HepG2 (cell line): ENCODE results near the gene PTPN13. TPM values are rescaled to one million over a fixed set of nuclear protein-coding genes. Genes with fewer than 3 reads are reported as not detected.

Experiments used
- BATF2 ChIP-seq: sonication (generic); formaldehyde crosslinking; IDR thresholded peaks from 2 replicates; pipeline ENCODE4 v1.8.0; 2022; ENCODE audit warnings: mild to moderate bottlenecking, missing genetic modification reagents, moderate library complexity
- CCAR2 ChIP-seq: fragments of 200-400 bp; formaldehyde crosslinking; optimal IDR thresholded peaks from 2 replicates; pipeline ENCODE3; 2018; ENCODE audit warnings: low read depth, mild to moderate bottlenecking, low read length, moderate library complexity
- CENPT ChIP-seq: sonication (generic); formaldehyde crosslinking; IDR thresholded peaks from 2 replicates; pipeline ENCODE4 v1.8.0; 2022; ENCODE audit warnings: low read depth, mild to moderate bottlenecking, moderate library complexity, missing genetic modification reagents
- ESRRA ChIP-seq: sonication (generic); formaldehyde crosslinking; IDR thresholded peaks from 2 replicates; pipeline ENCODE4 v1.5.1; 2020; ENCODE audit warnings: mild to moderate bottlenecking, low read depth, missing genetic modification reagents
- GATA4 ChIP-seq: sonication (generic); IDR thresholded peaks from 2 replicates; pipeline ENCODE4 v1.6.1; 2016; ENCODE audit warnings: antibody characterized with exemption, low read depth, borderline replicate concordance
- IRF2 ChIP-seq: IDR thresholded peaks from 2 replicates; pipeline ENCODE4 v1.6.1; 2018; ENCODE audit warnings: missing genetic modification reagents, missing compliant biosample characterization
- KDM4B ChIP-seq: sonication (generic); formaldehyde crosslinking; IDR thresholded peaks from 2 replicates; pipeline ENCODE4 v1.4.0; 2020; ENCODE audit warnings: missing genetic modification reagents
- KDM6A ChIP-seq: IDR thresholded peaks from 2 replicates; pipeline ENCODE4 v1.6.1; 2016; ENCODE audit warnings: low read depth
- MLX ChIP-seq: IDR thresholded peaks from 2 replicates; pipeline ENCODE4 v1.6.1; 2016
- MTF2 ChIP-seq: sonication (generic); formaldehyde crosslinking; IDR thresholded peaks from 2 replicates; pipeline ENCODE4 v1.5.0; 2020; ENCODE audit warnings: missing genetic modification reagents, borderline replicate concordance
- NFAT5 ChIP-seq: sonication (generic); formaldehyde crosslinking; IDR thresholded peaks from 2 replicates; pipeline ENCODE4 v1.4.0; 2020; ENCODE audit warnings: missing genetic modification reagents
- NFIC ChIP-seq: IDR thresholded peaks from 2 replicates; pipeline ENCODE4 v1.6.1; 2012; ENCODE audit warnings: mild to moderate bottlenecking, low read length, inconsistent platforms
- RFXAP ChIP-seq: sonication (generic); formaldehyde crosslinking; IDR thresholded peaks from 2 replicates; pipeline ENCODE4 v1.4.0; 2020; ENCODE audit warnings: missing genetic modification reagents, borderline replicate concordance
- ZBTB43 ChIP-seq: sonication (generic); formaldehyde crosslinking; conservative IDR thresholded peaks from 2 replicates; pipeline ENCODE4 v1.4.0; 2020; ENCODE audit warnings: missing genetic modification reagents
- ZFX ChIP-seq: sonication (generic); formaldehyde crosslinking; IDR thresholded peaks from 2 replicates; pipeline ENCODE4 v1.4.0; 2020; ENCODE audit warnings: mild to moderate bottlenecking, low read depth, missing genetic modification reagents, moderate library complexity
- ZNF230 ChIP-seq: sonication (generic); formaldehyde crosslinking; IDR thresholded peaks from 2 replicates; pipeline ENCODE4 v1.4.0; 2020; ENCODE audit warnings: mild to moderate bottlenecking, missing genetic modification reagents
- ZNF562 ChIP-seq: sonication (generic); formaldehyde crosslinking; IDR thresholded peaks from 2 replicates; pipeline ENCODE4 v1.8.0; 2022; ENCODE audit warnings: missing genetic modification reagents, borderline replicate concordance
- ZNF576 ChIP-seq: sonication (generic); formaldehyde crosslinking; IDR thresholded peaks from 2 replicates; pipeline ENCODE4 v1.4.0; 2020; ENCODE audit warnings: mild to moderate bottlenecking, missing genetic modification reagents
- ZNF691 ChIP-seq: sonication (generic); formaldehyde crosslinking; IDR thresholded peaks from 2 replicates; pipeline ENCODE4 v1.4.0; 2020; ENCODE audit warnings: missing genetic modification reagents, low read depth, mild to moderate bottlenecking, borderline replicate concordance
- polyA plus RNA-seq, 8 experiments: library from polyadenylated mRNA; depleted of rRNA in 3 of 8; stranded (reverse) in 7 of 8; unstranded in 1 of 8; fragments of >200 nt; fragmentation: Illumina TruSeq in 4 of 8; extraction: Trizol in 4 of 8; gene quantifications; 2 replicates each; pipeline versions ENCODE4 v1.2.1 to v1.2.3, GENCODE V29; 2011 to 2016; ENCODE audit warnings: low read depth in 4 of 8, missing spikeins in 1 of 8, mixed read lengths in 1 of 8; ENCODE audit not compliant: insufficient read depth in 1 of 8
- total RNA-seq, 5 experiments: library from RNA; depleted of rRNA; stranded (reverse); fragments of >200 nt; fragmentation: Illumina TruSeq; extraction: Trizol; gene quantifications; 2 replicates each; pipeline ENCODE4 v1.2.3, GENCODE V29; 2016; ENCODE audit warnings: low read depth in 1 of 5

PTPN13 gene
- total and polyA plus RNA-seq, 2 of the 13 experiments (the other 11 are each of a cell fraction or from before 2014, with no cell fraction given) = not detected

GRCh38 chr4:86791126-86791525 is 197.0 kb downstream of the PTPN13 start (continued):
- TF ChIP-seq ZNF562 (CRISPR knock-in tag) (no peak), ZFX (CRISPR knock-in tag) (peak; percentile 76), BATF2 (CRISPR knock-in tag) (no peak), IRF2 (CRISPR knock-in tag) (no peak), MTF2 (no peak), MLX (CRISPR knock-in tag) (no peak), NFAT5 (CRISPR knock-in tag) (0 out of 2 replicates have a peak, but pooled peaks have one; percentile 25), NFIC (no peak), ZNF691 (CRISPR knock-in tag) (no peak), GATA4 (no peak), ESRRA (CRISPR knock-in tag) (no peak), RFXAP (CRISPR knock-in tag) (0 out of 2 replicates have a peak, but pooled peaks have one; percentile 51), ZNF576 (CRISPR knock-in tag) (no peak), CENPT (CRISPR knock-in tag) (no peak), CCAR2 (no peak), ZNF230 (CRISPR knock-in tag) (0 out of 2 replicates have a peak, but pooled peaks have one; percentile 38), KDM4B (no peak), ZBTB43 (CRISPR knock-in tag) (no peak), KDM6A (CRISPR knock-in tag) (no peak)
